NCI-H1417 (cell line): ENCODE data around the gene GUK1.

Experiments
- DNase-seq, 3 experiments: peaks; one replicate each; lab custom pipeline; 2025; lab: John Stamatoyannopoulos, UW

GUK1 gene

DNA sequence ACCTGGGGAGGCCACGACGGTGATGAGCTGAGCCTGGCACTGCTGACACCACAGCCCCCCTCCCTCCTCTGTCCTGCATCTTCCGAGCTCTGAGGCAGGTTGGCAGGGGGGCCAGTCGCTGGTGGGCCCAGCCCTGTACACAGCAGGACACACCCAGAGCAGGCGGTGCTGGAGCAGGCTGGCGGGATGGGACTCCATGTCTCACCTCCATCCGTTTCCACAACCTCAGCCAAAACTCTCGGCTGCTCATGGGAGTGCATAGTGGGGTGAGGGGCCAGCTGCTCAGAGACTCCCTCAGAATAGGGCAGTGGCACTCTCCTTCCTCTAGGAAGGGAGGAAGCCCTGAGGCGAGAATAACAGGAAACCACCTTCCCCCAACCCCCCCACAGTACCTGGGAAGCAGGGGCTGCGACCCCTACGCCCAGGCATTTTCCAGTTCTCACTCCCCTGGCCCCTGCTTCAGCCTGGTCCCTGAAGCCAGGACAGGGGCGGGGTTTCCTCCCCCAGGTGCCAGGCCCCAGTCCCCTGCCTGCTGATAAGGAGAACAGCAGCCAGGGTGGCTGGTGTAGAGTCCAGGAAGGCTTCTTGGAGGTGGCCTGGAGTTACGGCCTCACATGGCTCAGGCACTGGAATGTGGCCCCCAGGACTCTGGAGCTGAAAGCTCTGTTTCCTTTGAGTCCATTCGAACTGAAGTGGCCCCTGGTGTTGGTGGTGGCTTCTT lies 22.4 kb downstream of the GUK1 start:
- no peak for DNase-seq

DNA sequence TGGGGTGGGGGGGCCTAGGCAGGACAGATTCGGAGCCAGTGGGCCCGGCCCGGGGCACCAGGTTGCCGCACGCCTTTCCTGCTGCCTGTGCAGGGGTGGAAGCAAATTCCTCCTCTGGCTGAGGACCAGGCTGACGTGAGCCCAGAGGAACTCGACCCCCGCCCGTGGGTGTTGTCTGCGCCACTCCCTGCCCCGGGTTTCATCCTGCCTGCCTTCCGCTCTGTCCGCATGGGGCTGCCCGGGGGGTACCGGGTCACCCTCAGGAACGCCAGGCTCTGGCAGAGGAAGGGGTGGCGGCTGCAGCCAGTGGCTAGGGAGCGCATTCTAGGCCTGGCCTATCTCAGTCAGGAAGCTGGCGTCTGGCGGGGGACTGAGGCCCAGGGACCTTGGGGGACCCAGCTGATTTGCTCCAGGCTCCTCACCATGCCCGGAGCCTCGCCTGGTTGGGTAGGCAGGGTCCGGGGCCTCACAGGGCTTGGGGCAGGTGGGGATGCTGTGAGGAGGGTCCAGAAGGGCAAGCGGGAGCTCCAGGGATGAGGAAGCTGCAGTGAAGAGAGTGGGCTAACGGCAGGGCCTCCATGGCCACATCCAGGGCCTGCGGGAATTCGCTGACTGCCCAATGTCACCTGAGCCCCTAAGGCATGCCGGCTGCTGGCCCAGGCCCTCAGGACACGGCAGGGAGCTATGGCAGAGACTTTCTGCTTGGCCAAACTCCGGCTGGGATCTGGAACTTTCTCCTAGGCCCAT lies 23.1 kb downstream of the GUK1 start:
- DNase-seq = no peak

DNA sequence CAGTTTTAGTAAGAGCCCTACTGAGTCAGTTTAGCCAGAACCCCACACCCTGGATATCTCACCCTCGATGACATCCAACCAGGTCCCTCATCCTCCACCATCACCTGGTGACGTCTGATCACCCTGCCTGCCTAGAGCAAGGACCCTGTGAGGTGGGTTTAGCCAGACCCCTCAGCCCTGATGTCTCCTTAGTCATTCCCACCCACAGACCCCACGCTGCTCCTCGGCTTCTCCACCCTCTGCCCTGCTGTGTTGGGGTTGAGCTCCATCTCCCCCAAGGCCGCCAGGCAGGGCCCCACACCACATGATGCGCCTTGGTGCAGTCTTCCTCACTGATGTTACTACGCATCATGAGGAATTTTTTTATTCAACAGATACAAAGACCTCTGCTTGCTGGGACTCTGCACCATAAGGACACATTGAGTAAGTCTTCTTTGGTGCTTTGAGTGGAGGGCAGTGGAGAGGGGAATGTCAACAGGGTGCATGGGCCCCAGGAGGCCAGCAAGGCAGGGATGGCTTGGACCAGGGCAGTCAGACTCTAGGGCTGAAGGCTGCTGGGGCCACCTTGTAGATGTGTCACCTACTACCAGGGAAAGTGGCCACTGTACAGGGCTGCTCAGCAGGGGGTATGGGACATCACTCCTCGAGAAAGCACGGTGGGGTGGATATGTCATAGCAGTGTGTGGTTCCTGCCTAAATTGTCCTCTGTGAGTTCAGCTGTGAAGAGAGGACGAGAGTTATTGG lies 23.9 kb downstream of the GUK1 start:
- no peak for DNase-seq

DNA sequence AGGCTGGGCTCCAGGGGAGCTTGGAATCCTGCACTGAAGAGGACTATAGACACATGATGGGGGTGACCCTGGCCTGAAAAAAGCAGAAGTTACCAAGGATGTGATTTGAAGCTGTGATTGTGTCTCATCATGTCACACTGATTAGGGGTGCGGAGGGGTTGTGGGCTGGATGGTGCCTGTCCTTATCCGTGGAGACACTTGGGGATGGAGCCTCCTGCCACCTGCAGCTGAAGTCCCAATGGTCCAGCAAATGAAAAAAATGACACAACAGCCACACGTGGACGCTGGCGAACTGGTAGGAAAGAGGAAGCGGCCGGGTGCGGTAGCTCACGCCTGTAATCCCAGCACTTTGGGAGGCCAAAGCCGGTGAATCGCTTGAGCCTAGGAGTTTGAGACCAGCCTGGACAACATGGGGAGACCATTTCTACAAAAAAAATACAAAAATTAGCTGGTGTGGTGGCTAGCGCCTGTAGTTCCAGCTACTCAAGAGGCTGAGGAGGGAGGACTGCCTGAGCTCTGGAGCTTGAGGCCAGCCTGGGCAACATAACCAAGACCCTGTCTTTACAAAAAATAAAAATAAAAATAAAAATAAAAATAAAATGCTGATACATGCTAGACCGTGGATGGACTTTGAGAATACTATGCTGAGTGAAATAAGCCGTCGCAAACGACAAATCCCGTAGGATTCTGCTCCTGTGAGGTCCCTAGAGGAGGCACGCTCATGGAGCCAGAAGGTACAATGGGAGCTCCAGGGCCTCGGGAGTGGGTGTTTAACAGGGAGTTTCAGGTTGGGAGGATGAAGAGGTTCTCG lies 24.7 kb downstream of the GUK1 start:
- DNase-seq = no peak

DNA sequence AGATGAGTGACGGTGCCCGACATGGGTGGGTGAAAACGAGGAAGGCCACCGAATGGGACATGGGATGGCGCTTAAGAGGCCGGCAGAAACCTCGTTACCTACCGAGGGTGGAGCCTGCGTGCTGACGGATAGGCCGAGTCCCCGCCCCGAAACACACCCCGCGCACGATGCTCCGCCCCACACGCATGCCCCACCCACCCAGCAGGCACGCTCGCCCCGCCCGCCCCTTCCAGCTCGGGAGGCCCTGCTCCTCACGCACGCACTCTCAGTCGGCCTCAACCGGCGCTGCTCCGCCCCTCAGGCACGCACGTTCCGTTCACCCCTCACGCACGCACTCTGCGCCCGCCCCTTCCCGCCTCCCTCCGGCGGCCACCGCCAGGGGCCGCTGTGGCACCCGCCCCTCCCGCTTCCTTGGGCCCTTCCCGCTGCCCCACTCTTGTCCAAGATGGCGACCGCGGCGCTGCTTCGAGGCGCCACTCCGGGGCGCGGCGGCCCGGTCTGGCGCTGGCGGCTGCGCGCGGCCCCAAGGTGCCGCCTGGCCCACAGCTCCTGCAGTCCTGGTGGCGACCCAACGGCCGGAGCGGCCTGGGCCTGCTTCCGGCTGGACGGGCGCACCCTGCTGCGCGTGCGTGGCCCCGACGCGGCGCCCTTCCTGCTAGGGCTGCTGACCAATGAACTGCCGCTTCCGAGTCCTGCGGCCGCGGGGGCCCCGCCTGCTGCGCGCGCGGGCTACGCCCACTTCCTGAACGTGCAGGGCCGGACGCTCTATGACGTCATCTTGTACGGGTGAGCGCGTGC lies 25.5 kb downstream of the GUK1 start, which contains the start of gene IBA57:
Gene IBA57 (plus strand): TSS at position 433 of the 798 bp plus-strand sequence. CDS start 13 bp downstream, at position 446.
- peak; percentile 93 to 99 (median 98) for DNase-seq

DNA sequence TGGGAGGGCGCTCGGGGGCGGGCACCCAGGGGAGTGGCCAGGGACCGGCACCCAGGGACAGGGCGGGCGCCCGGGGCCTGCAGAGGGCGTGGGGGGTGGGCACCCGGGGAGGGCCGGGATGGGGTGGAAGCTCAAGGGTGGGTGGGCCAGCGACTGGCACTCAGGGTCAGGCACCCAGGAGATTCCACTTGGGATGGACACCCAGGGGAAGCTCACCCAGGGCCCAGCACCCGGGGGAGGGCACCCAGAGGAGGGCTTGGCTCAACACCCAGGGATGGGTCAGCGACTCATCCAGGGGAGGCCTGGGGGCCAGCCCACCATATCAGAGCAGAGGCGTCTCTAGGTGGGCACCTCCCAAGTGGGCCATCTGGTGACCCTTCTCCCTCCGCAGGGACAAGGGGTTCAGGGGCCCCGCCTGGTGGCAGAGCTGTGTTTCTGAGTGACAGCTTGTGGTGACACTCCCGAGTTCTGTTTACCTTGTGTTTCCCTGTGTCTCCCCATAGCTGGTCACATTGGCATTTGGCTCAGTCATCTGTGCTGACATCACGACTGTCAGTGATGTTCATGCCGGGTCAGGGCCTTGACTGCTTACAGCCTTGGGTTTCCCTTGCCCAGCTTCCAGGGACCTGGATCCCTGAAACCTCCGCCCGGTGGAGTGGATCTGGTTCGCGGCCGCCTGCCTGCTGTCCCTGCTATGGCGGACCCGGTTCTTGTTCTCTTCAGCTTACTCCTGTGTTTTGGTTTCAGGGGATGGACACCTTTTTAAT lies 26.3 kb downstream of the GUK1 start:
- peak; percentile 1 to 80 (median 80) for DNase-seq

DNA sequence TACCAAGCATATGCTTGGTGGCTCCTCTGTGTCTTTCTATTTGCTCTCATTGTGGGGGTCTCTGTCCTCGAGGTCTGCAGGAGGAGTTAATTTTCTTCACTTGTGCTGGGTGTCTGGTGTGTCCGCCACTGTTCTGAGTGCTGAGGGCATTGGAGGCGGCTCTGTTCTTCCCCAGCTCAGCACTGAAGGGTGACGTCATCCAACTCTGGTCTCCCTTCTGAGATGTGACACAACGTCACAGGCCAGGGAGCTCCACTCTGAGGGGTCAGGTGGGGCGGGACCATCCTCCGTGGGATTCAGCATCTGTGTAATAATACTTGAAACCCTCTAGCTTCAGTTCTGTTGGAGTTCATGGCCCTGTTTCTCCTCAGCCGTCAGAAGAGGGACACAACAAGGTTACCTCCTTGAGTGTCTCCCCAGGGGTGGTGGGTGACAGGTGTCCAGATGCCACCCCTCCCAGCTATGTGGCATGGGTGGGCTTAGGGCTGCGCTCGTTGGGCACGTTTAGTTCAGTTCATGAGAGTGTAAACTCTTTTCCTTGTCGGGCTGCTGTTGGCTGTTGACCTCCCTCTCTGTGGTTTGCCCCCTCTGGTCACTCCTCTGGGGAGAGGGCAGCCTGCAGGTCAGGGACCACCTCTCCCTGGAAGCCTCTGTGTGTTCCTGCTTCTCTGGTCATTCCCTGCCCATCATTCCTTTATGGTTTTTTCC lies 28.6 kb downstream of the GUK1 start:
- no peak for DNase-seq

DNA sequence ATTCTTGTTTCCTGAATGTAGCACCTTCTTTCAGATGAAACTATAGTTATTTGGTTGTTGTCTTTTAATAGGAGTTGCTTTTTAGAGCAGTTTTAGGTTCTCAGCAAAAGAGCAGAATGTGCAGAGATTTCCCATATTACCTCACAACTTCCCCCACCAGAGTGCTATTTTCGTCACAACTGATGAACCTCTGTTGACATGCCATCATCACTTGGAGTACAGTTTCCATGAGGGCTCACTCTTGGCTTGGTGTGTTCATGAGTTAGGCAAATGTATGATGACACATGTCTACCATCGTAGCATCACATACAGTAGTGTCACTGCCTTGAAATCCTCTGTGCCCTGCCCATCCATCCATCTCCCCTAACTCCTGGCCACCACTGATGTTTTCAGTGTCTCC lies 29.3 kb downstream of the GUK1 start:
- no peak for DNase-seq

DNA sequence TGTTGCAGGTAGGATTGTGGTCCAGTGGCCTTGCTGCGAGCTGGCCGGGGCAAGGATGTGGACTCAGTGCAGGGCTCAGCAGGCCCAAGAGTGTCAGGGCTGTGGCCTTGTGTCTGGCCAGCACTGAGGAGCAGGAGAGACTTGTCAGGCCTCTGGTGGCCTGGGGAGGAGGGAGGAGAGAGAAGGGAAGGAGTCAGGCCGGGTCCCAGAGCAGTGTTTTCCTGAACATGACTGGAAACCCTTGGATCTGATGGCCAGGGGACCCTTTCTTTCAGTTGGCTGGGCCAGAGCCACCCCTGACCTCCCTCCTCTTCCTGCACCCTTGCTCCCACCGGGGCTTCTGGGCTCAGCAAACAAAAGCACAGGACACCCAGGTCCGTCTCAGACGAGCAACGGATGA lies 30.6 kb downstream of the GUK1 start:
- no peak for DNase-seq

DNA sequence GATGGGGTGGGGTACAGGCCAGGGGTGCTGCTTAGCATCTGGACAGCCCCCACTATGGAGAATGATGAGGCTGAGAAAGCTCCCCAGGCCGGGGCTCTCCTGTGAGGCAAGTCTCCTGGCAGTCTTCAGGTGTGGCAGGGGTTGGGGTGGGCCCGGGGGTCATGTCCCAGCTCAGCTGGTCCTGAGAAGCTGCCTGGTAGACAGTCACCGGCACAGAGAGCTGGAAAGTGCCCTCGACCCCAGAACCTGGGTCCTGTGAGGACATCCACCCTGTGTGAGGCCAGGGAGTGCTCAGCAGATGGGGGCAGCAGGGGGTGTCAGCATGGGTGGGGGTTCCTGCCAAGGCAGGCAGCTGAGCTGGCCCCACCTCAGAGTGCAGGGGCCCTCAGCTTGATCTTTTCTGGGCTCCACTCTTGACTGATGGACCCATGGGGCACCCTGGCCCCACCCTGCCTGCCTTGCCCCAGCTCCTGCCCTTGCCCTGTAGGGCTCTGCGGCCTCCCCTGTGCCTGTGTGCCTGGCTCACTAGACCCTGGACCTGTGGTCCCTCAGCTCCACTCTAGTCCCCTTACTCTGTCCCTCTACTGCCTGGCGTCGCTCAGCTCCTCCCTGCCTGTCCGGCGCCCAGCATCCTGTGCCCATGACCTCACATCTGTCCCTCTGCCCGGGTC lies 31.3 kb downstream of the GUK1 start:
- DNase-seq = no peak

DNA sequence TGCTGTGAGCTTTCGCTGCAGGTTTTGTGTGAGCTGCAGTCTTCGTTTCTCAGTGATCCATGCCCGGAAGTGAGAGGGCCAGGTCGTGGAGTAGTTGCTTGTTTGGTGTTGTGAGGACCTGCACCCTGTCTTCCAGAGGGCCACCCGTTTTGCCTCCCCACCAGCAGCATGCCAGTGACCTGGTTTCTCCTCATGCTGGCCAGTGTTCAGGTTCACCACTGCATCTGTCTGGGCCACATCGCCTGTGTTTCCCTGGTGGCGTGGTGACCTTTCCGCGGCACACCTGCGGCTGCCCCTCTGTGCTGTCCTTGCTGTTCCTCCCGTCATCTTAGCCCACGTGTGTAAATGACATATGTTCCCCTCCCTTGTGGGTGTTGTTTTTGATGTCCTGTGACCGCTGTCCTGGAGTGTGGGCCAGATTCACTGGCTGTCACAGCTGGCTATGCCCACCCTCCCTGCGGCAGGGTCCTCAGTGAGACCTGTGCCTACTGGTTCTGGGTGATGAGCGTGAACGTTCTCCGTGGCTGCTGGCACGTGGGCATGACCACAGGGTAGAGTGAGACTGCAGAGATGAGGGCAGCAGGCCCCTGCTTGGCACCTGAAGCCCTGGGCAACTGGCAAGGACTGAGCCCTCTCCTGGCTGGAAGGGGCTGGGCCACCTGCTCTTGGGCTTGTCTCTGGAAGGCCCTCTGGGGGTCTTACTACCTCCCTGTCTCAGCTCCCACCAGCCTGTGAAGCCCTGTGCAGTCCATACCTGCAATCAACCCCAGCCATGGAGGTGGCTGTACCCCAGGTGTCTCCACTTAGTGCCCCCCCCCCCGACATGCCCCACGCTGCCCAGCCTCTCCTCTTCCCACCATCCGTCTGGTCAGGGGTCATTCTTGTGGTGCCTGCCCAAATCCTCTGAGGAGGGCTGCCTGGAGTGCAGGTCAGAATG lies 32.8 kb downstream of the GUK1 start:
- no peak for DNase-seq

DNA sequence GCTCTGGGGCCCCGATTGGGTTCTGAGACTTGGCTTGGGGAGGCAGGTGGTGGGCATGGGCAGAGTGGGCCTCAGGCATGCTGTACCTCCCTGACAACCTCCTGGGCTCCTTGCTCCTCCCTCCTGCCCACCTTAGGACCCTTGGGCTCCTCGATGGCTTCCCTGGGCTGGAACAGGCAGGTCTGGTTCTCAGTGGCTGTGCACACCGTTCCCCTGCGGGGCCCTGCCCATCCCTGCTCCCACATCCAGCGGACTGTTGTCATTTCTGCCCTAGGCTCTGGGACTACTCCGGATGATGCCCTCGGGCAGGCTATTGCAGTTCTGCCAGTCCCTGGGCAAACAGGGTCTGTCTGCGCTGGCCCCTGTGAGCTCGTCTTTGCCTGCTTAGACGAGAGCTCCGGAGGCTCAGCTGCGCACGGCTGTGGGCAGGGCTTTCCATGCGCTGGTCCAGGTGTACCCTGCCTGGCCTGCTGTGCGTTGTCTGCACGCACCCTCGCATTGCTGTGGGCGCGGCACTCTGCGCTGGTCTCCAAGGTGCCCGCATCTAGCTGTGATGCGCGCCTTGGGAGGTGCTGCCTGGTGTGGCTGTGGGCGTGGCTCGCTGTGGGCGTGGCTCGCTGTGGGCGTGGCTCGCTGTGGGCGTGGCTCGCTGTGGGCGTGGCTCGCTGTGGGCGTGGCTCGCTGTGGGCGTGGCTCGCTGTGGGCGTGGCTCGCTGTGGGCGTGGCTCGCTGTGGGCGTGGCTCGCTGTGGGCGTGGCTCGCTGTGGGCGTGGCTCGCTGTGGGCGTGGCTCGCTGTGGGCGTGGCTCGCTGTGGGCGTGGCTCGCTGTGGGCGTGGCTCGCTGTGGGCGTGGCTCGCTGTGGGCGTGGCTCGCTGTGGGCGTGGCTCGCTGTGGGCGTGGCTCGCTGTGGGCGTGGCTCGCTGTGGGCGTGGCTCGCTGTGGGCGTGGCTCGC lies 33.7 kb downstream of the GUK1 start:
- peak in 2 of 3 experiments; percentile 68 to 85 for DNase-seq

DNA sequence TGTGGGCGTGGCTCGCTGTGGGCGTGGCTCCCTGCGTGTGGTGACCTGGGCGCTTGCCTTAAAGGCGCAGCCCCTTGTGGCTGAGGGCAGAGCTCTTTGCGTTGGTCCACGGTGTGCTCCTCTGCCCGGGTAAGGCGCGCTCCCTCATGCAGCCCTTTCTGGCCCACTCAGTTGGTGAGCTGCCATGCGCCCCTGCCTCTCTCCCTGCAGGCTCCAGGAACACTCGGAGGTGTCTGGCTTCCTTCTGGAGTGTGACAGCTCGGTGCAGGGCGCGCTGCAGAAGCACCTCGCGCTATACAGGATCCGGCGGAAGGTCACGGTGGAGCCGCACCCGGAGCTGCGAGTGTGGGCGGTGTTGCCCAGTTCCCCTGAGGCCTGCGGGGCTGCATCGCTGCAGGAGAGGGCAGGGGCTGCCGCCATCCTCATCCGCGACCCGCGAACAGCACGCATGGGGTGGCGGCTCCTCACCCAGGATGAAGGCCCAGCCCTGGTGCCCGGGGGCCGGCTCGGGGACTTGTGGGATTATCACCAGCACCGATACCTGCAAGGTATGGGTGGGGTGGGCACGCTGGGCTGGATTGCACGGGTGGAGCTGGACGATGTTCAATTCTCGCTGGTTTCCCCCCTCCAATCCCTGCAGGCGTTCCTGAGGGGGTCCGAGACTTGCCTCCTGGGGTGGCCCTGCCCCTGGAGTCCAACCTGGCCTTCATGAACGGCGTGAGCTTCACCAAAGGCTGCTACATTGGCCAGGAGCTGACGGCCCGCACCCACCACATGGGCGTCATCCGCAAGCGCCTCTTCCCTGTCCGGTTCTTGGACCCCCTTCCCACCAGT lies 34.6 kb downstream of the GUK1 start:
- peak in 2 of 3 experiments; percentile 22 to 53 for DNase-seq

DNA sequence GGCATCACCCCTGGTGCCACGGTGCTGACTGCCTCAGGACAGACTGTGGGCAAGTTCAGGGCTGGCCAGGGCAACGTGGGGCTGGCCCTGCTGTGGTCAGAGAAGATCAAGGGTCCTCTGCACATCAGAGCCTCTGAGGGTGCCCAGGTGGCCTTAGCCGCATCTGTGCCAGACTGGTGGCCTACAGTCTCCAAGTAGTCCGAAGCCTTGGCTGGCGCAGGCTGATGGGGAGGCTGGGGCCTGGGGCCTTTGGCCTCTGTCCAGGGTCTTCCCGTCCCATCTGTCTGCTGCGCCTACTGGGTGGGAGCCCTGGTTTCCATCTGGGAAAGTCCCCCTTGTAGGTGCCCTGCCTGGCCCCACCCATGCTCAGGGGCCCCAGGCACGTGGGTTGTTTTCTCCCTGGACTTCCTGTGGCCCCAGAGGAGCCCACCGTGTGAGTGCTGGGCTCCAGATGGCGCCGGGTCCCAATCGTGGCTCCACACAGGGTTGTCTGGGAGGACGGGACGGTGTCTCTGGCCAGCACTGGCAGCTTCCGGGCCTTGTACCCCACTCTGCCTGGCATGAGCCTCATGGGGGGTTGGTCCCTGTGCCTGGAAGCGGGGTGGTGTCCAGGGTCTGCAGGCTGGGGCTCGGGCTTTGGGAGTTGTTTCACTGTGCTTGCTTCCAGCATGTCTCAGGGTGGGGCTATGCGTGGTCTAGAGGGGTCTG lies 35.4 kb downstream of the GUK1 start:
- no peak for DNase-seq

DNA sequence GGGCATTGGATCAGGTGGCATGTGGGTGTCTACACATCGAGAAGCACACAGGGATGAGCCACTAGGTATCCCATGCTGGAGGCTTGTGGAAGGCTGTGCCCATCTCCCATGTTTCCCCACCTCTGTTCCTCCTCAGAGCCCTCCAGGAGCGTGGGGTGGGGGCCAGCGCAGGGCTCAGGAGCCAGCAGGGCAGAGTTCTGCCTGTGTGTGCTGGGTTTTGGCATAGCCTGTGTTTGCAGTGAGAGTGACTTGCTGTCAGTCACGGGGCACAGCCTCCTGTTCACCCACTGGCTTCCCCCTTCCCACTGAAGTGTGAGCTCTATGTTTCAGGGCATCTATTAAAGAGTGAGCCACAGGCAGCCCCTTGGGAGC lies 35.9 kb downstream of the GUK1 start:
- no peak for DNase-seq
